GM23338 (cell line): ENCODE measurements around the gene MBD2. TPM values are rescaled to one million over a fixed set of nuclear protein-coding genes. Genes with fewer than 3 reads are reported as not detected.

Source experiments
- ATAC-seq: fragments of 200-7000 bp; cut with Tn5 transposase; 3 replicates; pipeline ENCODE4 v1.9.1; 2020
- DNase-seq: peaks from one replicate; pipeline ENCODE4 v3.0.0-alpha.2; 2015; ENCODE audit warnings: low spot score
- H2AFZ ChIP-seq: fragments of 200-600 bp; sonication (generic); 2 replicates; pipeline ENCODE4 v1.8.0; 2016; ENCODE audit warnings: antibody characterized with exemption, mild to moderate bottlenecking, moderate library complexity
- H3F3A ChIP-seq: fragments of 200-600 bp; sonication (generic); replicated peaks from 2 replicates; pipeline ENCODE4 v1.8.0; 2017; ENCODE audit warnings: antibody characterized with exemption, mixed run types, low read depth
- H3K27ac ChIP-seq: fragments of 200-600 bp; sonication (generic); 2 replicates; pipeline ENCODE4 v1.6.1; 2016; ENCODE audit warnings: low read depth
- H3K27me3 ChIP-seq: fragments of 200-600 bp; sonication (generic); 2 replicates; pipeline ENCODE4 v1.8.0; 2016; ENCODE audit warnings: mild to moderate bottlenecking, mixed run types, moderate library complexity; ENCODE audit not compliant: insufficient read depth
- H3K36me3 ChIP-seq: fragments of 200-600 bp; sonication (generic); 2 replicates; pipeline ENCODE4 v1.8.0; 2016; ENCODE audit warnings: mild to moderate bottlenecking; ENCODE audit not compliant: insufficient read depth
- H3K4me1 ChIP-seq: fragments of 200-600 bp; sonication (generic); 2 replicates; pipeline ENCODE4 v1.8.0; 2016; ENCODE audit warnings: mild to moderate bottlenecking, moderate library complexity; ENCODE audit not compliant: insufficient read depth
- H3K4me2 ChIP-seq: fragments of 200-600 bp; sonication (generic); 2 replicates; pipeline ENCODE4 v1.7.1; 2017; ENCODE audit warnings: mixed run types
- H3K4me3 ChIP-seq: fragments of 200-600 bp; sonication (generic); 2 replicates; pipeline ENCODE4 v1.6.1; 2016; ENCODE audit warnings: mixed run types
- H3K79me2 ChIP-seq: fragments of 200-600 bp; sonication (generic); replicated peaks from 2 replicates; pipeline ENCODE4 v1.8.0; 2017; ENCODE audit warnings: mild to moderate bottlenecking; ENCODE audit not compliant: insufficient read depth
- H3K9me2 ChIP-seq: fragments of 200-600 bp; sonication (generic); 2 replicates; pipeline ENCODE4 v1.8.0; 2017; ENCODE audit not compliant: insufficient read depth
- H4K20me1 ChIP-seq: fragments of 200-600 bp; sonication (generic); replicated peaks from 2 replicates; pipeline ENCODE4 v1.8.0; 2017; ENCODE audit warnings: mild to moderate bottlenecking; ENCODE audit not compliant: insufficient read depth
- H3K27ac Mint-ChIP-seq: 2 replicates; pipeline ENCODE4 v1.8.0; 2020; ENCODE audit warnings: inconsistent platforms, mild to moderate bottlenecking, moderate library complexity, mixed read lengths
- H3K27me3 Mint-ChIP-seq: 3 replicates; pipeline ENCODE4 v1.8.0; 2022; ENCODE audit warnings: low read depth, mild to moderate bottlenecking, moderate library complexity, mixed read lengths, inconsistent platforms; ENCODE audit not compliant: insufficient read depth, poor library complexity
- H3K36me3 Mint-ChIP-seq: 3 replicates; pipeline ENCODE4 v1.8.0; 2021; ENCODE audit warnings: low read depth, mild to moderate bottlenecking, inconsistent platforms, moderate library complexity, mixed read lengths
- H3K4me1 Mint-ChIP-seq: 3 replicates; pipeline ENCODE4 v1.8.0; 2020; ENCODE audit warnings: mild to moderate bottlenecking, inconsistent platforms, mixed read lengths
- H3K4me3 Mint-ChIP-seq: 3 replicates; pipeline ENCODE4 v1.8.0; 2021; ENCODE audit warnings: moderate library complexity, mild to moderate bottlenecking, inconsistent platforms, mixed read lengths
- H3K9me3 Mint-ChIP-seq: 3 replicates; pipeline ENCODE4 v1.8.0; 2020; ENCODE audit warnings: moderate library complexity, mild to moderate bottlenecking, inconsistent platforms, mixed read lengths
- CREB1 ChIP-seq: fragments of 250-450 bp; sonication (Bioruptor Pico); IDR thresholded peaks from 2 replicates; pipeline ENCODE4 v1.5.0; 2020; ENCODE audit warnings: low read depth, mild to moderate bottlenecking, moderate library complexity
- EZH2 ChIP-seq: fragments of 200-600 bp; sonication (generic); IDR thresholded peaks from one replicate; pipeline ENCODE4 v1.8.0; 2017; ENCODE audit warnings: antibody characterized with exemption, mild to moderate bottlenecking, low read depth; ENCODE audit not compliant: unreplicated experiment
- EZH2phosphoT487 ChIP-seq: fragments of 200-600 bp; sonication (generic); IDR thresholded peaks from one replicate; pipeline ENCODE4 v1.8.1; 2018; ENCODE audit warnings: antibody characterized with exemption; ENCODE audit not compliant: unreplicated experiment
- JUNB ChIP-seq: IDR thresholded peaks from one replicate; pipeline ENCODE4 v1.6.1; 2016; ENCODE audit warnings: antibody characterized with exemption; ENCODE audit not compliant: unreplicated experiment
- NANOG ChIP-seq: IDR thresholded peaks from 2 replicates; pipeline ENCODE4 v1.6.1; 2016; ENCODE audit warnings: antibody characterized with exemption, borderline replicate concordance
- POLR2AphosphoS5 ChIP-seq: IDR thresholded peaks from 2 replicates; pipeline ENCODE4 v1.6.1; 2016; ENCODE audit warnings: antibody characterized with exemption, low read depth
- STAT1 ChIP-seq: IDR thresholded peaks from one replicate; pipeline ENCODE4 v1.6.1; 2016; ENCODE audit warnings: antibody characterized with exemption; ENCODE audit not compliant: unreplicated experiment
- ZNF114 ChIP-seq: fragments of 250-450 bp; sonication (Bioruptor Pico); IDR thresholded peaks from 2 replicates; pipeline ENCODE4 v1.5.0; 2020; ENCODE audit warnings: mild to moderate bottlenecking, moderate library complexity
- ZNF331 ChIP-seq: fragments of 250-450 bp; sonication (Bioruptor Pico); IDR thresholded peaks from 2 replicates; pipeline ENCODE4 v1.5.0; 2020; ENCODE audit warnings: low read depth, mild to moderate bottlenecking, moderate library complexity
- polyA plus RNA-seq: library from polyadenylated mRNA; unstranded; fragments of >200 nt; fragmentation: Nextera tagmentation; extraction: Ambion mirVana; gene quantifications from 2 replicates; pipeline ENCODE4 v1.2.1, GENCODE V29; 2016
- total RNA-seq: library from RNA; depleted of rRNA; stranded (reverse); fragments of >200 nt; shearing (Covaris generic); gene quantifications from 2 replicates; pipeline ENCODE4 v1.2.3, GENCODE V29; 2014
- TF ChIP-seq, protein P1 (sequence below): IDR thresholded peaks from 2 replicates; pipeline ENCODE4 v1.6.1; 2016; ENCODE audit warnings: antibody characterized with exemption
- TF ChIP-seq, protein P2 (sequence below), 2 experiments: fragments of 200-600 bp in 1 of 2; sonication (generic) in 1 of 2; conservative IDR thresholded peaks; 2 replicates each; pipeline versions ENCODE4 v1.5.1 to v1.6.1; 2016 to 2017; ENCODE audit warnings: antibody characterized with exemption in 2 of 2, low read depth in 2 of 2, mild to moderate bottlenecking in 2 of 2, moderate library complexity in 1 of 2
- TF ChIP-seq, protein P3 (sequence below): fragments of 250-450 bp; sonication (Bioruptor Pico); IDR thresholded peaks from 2 replicates; pipeline ENCODE4 v1.5.0; 2020; ENCODE audit warnings: mild to moderate bottlenecking, moderate library complexity
- TF ChIP-seq, protein P4 (sequence below): IDR thresholded peaks from one replicate; pipeline ENCODE4 v1.6.1; 2018; ENCODE audit warnings: antibody characterized with exemption; ENCODE audit not compliant: unreplicated experiment

MBD2 gene
- total and polyA plus RNA-seq, 2 experiments from 2014 or later: 11.2 to 39.2 TPM

DNA sequence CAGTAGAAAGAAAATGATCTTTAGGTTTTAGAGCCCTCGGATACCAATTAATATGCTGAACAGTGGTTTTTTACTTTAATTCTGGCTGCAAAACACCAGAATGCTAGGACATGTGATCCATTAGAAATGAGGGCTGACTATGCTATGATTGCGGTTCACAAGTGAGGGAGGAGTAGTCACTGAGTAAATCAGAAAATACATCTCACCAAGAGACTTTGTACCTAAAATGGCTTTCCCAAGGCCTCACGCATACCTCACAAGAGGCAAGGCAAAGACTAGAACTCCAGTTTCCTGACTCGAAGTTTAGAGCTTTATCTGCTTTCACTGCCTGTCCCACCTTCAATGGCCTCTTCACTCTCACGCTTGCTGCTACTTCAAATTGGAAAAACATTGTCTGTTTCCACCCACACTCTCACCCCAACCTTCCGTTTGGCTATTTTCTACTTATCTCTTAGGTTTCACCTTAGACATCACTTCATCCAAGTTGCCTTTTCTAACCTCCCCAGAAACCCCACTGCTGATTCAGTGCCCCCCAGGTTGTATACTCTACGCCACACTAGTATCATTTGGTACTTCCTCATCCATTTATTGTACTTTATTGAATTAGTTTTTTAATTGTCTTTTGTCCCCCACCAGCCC lies 5.1 kb upstream of the MBD2 start:
- Mint-ChIP-seq H3K4me3 (no peak overlapping the region), H3K9me3 (no peaks in the 10 kb centered on the region), H3K27ac (no peak overlapping the region), H3K27me3 (no peaks in the 10 kb centered on the region), H3K36me3 (no peaks in the 10 kb centered on the region), H3K4me1 (peaks cover 4% of the 10 kb centered on the region; the same call in 2 of the 3 replicates)
- Histone ChIP-seq H3F3A (no peaks in the 10 kb centered on the region), H3K4me3 (no peak overlapping the region), H3K36me3 (no peaks in the 10 kb centered on the region), H3K4me2 (no peak overlapping the region), H3K79me2 (no peaks in the 10 kb centered on the region), H3K4me1 (0 out of 2 replicates have a peak, but pooled peaks cover 6% of the 10 kb centered on the region), H3K9me2 (peaks cover 4% of the 10 kb centered on the region), H2AFZ (peak overlapping the region; percentile 86), H4K20me1 (no peaks in the 10 kb centered on the region), H3K27me3 (no peaks in the 10 kb centered on the region), H3K27ac (no peak overlapping the region)
- ATAC-seq (no peak), DNase-seq (no peak)
- TF ChIP-seq STAT1 (no peak), JUNB (no peak), EZH2 (no peak), ZNF331 (CRISPR knock-in tag) (no peak), POLR2AphosphoS5 (no peak), NANOG (no peak), EZH2phosphoT487 (no peak), ZNF114 (CRISPR knock-in tag) (no peak), CREB1 (CRISPR knock-in tag) (no peak)
- TF ChIP-seq, protein P1, sequence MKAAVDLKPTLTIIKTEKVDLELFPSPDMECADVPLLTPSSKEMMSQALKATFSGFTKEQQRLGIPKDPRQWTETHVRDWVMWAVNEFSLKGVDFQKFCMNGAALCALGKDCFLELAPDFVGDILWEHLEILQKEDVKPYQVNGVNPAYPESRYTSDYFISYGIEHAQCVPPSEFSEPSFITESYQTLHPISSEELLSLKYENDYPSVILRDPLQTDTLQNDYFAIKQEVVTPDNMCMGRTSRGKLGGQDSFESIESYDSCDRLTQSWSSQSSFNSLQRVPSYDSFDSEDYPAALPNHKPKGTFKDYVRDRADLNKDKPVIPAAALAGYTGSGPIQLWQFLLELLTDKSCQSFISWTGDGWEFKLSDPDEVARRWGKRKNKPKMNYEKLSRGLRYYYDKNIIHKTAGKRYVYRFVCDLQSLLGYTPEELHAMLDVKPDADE: no peak
- TF ChIP-seq, protein P2, sequence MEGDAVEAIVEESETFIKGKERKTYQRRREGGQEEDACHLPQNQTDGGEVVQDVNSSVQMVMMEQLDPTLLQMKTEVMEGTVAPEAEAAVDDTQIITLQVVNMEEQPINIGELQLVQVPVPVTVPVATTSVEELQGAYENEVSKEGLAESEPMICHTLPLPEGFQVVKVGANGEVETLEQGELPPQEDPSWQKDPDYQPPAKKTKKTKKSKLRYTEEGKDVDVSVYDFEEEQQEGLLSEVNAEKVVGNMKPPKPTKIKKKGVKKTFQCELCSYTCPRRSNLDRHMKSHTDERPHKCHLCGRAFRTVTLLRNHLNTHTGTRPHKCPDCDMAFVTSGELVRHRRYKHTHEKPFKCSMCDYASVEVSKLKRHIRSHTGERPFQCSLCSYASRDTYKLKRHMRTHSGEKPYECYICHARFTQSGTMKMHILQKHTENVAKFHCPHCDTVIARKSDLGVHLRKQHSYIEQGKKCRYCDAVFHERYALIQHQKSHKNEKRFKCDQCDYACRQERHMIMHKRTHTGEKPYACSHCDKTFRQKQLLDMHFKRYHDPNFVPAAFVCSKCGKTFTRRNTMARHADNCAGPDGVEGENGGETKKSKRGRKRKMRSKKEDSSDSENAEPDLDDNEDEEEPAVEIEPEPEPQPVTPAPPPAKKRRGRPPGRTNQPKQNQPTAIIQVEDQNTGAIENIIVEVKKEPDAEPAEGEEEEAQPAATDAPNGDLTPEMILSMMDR (conservative IDR thresholded peaks at IDR 0.05; ENCODE audit: low read depth in 2 of 2): no peak
- TF ChIP-seq, protein P3, sequence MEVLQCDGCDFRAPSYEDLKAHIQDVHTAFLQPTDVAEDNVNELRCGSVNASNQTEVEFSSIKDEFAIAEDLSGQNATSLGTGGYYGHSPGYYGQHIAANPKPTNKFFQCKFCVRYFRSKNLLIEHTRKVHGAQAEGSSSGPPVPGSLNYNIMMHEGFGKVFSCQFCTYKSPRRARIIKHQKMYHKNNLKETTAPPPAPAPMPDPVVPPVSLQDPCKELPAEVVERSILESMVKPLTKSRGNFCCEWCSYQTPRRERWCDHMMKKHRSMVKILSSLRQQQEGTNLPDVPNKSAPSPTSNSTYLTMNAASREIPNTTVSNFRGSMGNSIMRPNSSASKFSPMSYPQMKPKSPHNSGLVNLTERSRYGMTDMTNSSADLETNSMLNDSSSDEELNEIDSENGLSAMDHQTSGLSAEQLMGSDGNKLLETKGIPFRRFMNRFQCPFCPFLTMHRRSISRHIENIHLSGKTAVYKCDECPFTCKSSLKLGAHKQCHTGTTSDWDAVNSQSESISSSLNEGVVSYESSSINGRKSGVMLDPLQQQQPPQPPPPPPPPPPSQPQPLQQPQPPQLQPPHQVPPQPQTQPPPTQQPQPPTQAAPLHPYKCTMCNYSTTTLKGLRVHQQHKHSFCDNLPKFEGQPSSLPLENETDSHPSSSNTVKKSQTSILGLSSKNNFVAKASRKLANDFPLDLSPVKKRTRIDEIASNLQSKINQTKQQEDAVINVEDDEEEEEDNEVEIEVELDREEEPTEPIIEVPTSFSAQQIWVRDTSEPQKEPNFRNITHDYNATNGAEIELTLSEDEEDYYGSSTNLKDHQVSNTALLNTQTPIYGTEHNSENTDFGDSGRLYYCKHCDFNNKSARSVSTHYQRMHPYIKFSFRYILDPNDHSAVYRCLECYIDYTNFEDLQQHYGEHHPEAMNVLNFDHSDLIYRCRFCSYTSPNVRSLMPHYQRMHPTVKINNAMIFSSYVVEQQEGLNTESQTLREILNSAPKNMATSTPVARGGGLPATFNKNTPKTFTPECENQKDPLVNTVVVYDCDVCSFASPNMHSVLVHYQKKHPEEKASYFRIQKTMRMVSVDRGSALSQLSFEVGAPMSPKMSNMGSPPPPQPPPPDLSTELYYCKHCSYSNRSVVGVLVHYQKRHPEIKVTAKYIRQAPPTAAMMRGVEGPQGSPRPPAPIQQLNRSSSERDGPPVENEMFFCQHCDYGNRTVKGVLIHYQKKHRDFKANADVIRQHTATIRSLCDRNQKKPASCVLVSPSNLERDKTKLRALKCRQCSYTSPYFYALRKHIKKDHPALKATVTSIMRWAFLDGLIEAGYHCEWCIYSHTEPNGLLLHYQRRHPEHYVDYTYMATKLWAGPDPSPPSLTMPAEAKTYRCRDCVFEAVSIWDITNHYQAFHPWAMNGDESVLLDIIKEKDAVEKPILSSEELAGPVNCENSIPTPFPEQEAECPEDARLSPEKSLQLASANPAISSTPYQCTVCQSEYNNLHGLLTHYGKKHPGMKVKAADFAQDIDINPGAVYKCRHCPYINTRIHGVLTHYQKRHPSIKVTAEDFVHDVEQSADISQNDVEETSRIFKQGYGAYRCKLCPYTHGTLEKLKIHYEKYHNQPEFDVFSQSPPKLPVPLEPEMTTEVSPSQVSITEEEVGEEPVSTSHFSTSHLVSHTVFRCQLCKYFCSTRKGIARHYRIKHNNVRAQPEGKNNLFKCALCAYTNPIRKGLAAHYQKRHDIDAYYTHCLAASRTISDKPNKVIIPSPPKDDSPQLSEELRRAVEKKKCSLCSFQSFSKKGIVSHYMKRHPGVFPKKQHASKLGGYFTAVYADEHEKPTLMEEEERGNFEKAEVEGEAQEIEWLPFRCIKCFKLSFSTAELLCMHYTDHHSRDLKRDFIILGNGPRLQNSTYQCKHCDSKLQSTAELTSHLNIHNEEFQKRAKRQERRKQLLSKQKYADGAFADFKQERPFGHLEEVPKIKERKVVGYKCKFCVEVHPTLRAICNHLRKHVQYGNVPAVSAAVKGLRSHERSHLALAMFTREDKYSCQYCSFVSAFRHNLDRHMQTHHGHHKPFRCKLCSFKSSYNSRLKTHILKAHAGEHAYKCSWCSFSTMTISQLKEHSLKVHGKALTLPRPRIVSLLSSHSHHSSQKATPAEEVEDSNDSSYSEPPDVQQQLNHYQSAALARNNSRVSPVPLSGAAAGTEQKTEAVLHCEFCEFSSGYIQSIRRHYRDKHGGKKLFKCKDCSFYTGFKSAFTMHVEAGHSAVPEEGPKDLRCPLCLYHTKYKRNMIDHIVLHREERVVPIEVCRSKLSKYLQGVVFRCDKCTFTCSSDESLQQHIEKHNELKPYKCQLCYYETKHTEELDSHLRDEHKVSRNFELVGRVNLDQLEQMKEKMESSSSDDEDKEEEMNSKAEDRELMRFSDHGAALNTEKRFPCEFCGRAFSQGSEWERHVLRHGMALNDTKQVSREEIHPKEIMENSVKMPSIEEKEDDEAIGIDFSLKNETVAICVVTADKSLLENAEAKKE (CRISPR knock-in tag): no peak
- TF ChIP-seq, protein P4, sequence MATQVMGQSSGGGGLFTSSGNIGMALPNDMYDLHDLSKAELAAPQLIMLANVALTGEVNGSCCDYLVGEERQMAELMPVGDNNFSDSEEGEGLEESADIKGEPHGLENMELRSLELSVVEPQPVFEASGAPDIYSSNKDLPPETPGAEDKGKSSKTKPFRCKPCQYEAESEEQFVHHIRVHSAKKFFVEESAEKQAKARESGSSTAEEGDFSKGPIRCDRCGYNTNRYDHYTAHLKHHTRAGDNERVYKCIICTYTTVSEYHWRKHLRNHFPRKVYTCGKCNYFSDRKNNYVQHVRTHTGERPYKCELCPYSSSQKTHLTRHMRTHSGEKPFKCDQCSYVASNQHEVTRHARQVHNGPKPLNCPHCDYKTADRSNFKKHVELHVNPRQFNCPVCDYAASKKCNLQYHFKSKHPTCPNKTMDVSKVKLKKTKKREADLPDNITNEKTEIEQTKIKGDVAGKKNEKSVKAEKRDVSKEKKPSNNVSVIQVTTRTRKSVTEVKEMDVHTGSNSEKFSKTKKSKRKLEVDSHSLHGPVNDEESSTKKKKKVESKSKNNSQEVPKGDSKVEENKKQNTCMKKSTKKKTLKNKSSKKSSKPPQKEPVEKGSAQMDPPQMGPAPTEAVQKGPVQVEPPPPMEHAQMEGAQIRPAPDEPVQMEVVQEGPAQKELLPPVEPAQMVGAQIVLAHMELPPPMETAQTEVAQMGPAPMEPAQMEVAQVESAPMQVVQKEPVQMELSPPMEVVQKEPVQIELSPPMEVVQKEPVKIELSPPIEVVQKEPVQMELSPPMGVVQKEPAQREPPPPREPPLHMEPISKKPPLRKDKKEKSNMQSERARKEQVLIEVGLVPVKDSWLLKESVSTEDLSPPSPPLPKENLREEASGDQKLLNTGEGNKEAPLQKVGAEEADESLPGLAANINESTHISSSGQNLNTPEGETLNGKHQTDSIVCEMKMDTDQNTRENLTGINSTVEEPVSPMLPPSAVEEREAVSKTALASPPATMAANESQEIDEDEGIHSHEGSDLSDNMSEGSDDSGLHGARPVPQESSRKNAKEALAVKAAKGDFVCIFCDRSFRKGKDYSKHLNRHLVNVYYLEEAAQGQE: no peak
